OCI-LY1 (cell line): Measurements from ENCODE around the gene OR13C3.

Experiments
- EZH2 ChIP-seq: fragments of 200-600 bp; sonication (generic), shearing (Covaris generic); IDR thresholded peaks from 2 replicates; pipeline ENCODE4 v1.8.0; 2017; ENCODE audit warnings: borderline replicate concordance, mixed run types, mild to moderate bottlenecking, antibody characterized with exemption, low read length, moderate library complexity, mixed read lengths
- TF ChIP-seq, protein P1 (sequence below): fragments of 200-600 bp; sonication (generic), shearing (Covaris generic); IDR thresholded peaks from 2 replicates; pipeline ENCODE4 v1.5.1; 2017; ENCODE audit warnings: mild to moderate bottlenecking, antibody characterized with exemption, low read length, moderate library complexity, mixed read lengths

DNA sequence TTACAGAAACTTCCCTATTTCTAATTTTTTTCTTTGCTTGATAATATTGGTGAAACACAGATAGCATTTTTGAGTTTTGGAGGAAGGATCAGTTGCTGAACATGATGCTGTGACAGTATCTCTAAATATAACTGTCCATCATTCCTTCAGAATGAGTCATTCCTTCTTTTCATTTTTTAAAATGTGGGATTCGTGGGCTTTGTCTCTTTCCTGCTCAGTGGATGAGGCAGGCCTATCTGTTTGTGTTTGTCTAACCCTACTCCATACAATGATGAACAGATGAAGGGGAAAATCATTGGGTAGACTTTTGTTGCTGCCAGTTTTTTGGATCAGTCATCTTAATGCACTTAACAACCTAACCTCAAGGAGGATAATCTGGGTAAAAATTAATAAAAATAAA lies 16.6 kb upstream of the OR13C3 start:
- TF ChIP-seq, protein P1, sequence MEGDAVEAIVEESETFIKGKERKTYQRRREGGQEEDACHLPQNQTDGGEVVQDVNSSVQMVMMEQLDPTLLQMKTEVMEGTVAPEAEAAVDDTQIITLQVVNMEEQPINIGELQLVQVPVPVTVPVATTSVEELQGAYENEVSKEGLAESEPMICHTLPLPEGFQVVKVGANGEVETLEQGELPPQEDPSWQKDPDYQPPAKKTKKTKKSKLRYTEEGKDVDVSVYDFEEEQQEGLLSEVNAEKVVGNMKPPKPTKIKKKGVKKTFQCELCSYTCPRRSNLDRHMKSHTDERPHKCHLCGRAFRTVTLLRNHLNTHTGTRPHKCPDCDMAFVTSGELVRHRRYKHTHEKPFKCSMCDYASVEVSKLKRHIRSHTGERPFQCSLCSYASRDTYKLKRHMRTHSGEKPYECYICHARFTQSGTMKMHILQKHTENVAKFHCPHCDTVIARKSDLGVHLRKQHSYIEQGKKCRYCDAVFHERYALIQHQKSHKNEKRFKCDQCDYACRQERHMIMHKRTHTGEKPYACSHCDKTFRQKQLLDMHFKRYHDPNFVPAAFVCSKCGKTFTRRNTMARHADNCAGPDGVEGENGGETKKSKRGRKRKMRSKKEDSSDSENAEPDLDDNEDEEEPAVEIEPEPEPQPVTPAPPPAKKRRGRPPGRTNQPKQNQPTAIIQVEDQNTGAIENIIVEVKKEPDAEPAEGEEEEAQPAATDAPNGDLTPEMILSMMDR = no peak
- no peak for TF ChIP-seq EZH2
